ENCODE data around the gene WNT16.
"Not testable (repeated sequence)": the region's sequence is repeated elsewhere in the genome, so short reads cannot be mapped to it uniquely, and the experiment has no call there.

WNT16 gene

GRCh38 chr7:121328508-121329190 lies at the start of gene WNT16:
WNT16 (plus strand) TSS chr7:121329000; CDS start chr7:121329293, 293 bp downstream.
- DNase-seq, result no peak

GRCh38 chr7:121279060-121279620 lies 49.7 kb upstream of the WNT16 start:
- DNase-seq, result no peak

- no peak for DNase-seq
These were observed 49.0 kb upstream of the WNT16 start for GRCh38 chr7:121279822-121280221.

GRCh38 chr7:121280656-121281055 lies 48.1 kb upstream of the WNT16 start:
- no peak for DNase-seq

- no peak for DNase-seq
These were observed 46.7 kb upstream of the WNT16 start for GRCh38 chr7:121282129-121282528.

GRCh38 chr7:121285066-121285667 lies 43.6 kb upstream of the WNT16 start:
- DNase-seq, result no peak

- no peak for DNase-seq
These were observed 42.6 kb upstream of the WNT16 start for GRCh38 chr7:121286186-121286585.

- DNase-seq, result no peak
These were observed 41.8 kb upstream of the WNT16 start for GRCh38 chr7:121286742-121287734.

GRCh38 chr7:121288894-121289293 lies 39.9 kb upstream of the WNT16 start:
- DNase-seq, result no peak

GRCh38 chr7:121289930-121290329 lies 38.9 kb upstream of the WNT16 start:
- DNase-seq, result not testable (repeated sequence)

- DNase-seq, result no peak
These were observed 34.3 kb upstream of the WNT16 start for GRCh38 chr7:121294448-121294992.

- DNase-seq, result no peak
These were observed 31.0 kb upstream of the WNT16 start for GRCh38 chr7:121297843-121298242.

GRCh38 chr7:121298831-121299239 lies 30.0 kb upstream of the WNT16 start:
- no peak for DNase-seq

GRCh38 chr7:121300685-121301420 lies 27.9 kb upstream of the WNT16 start:
- no peak for DNase-seq

GRCh38 chr7:121301446-121302213 lies 27.2 kb upstream of the WNT16 start:
- no peak for DNase-seq

- DNase-seq, result no peak
These were observed 26.5 kb upstream of the WNT16 start for GRCh38 chr7:121302214-121302745.

- DNase-seq, result no peak
These were observed 25.2 kb upstream of the WNT16 start for GRCh38 chr7:121303422-121304101.

GRCh38 chr7:121304102-121304658 lies 24.6 kb upstream of the WNT16 start:
- DNase-seq, result no peak

GRCh38 chr7:121305109-121305508 lies 23.7 kb upstream of the WNT16 start:
- no peak for DNase-seq

- no peak for DNase-seq
These were observed 22.2 kb upstream of the WNT16 start for GRCh38 chr7:121306565-121306964.

Data from stimulated activated naive CD4-positive, alpha-beta T cell treated with Interleukin-2 at 50 U/mL for 16 hours (primary cell).